ENCODE results near the gene RALGPS1.

Gene RALGPS1

GRCh38 chr9:127180457-127181314 is 266.1 kb downstream of the RALGPS1 start:
- no peak for DNase-seq

GRCh38 chr9:127181315-127181580 is 266.7 kb downstream of the RALGPS1 start:
- DNase-seq = no peak

GRCh38 chr9:127181595-127182190 is 267.1 kb downstream of the RALGPS1 start:
- DNase-seq = no peak

- DNase-seq = no peak
Observed at GRCh38 chr9:127182901-127183746, 268.5 kb downstream of the RALGPS1 start.

GRCh38 chr9:127183814-127184582 is 269.4 kb downstream of the RALGPS1 start:
- no peak for DNase-seq

- DNase-seq = no peak
Observed at GRCh38 chr9:127184641-127185040, 270.1 kb downstream of the RALGPS1 start.

GRCh38 chr9:127185181-127185580 is 270.6 kb downstream of the RALGPS1 start:
- no peak for DNase-seq

- DNase-seq = no peak
Observed at GRCh38 chr9:127185931-127186781, 271.6 kb downstream of the RALGPS1 start.

GRCh38 chr9:127186806-127187205 is 272.2 kb downstream of the RALGPS1 start:
- no peak for DNase-seq

GRCh38 chr9:127187231-127187956 is 272.8 kb downstream of the RALGPS1 start:
- no peak for DNase-seq

GRCh38 chr9:127188396-127188795 is 273.8 kb downstream of the RALGPS1 start:
- DNase-seq = no peak

- no peak for DNase-seq
Observed at GRCh38 chr9:127189628-127190027, 275.0 kb downstream of the RALGPS1 start.

GRCh38 chr9:127192744-127193143 is 278.2 kb downstream of the RALGPS1 start:
- no peak for DNase-seq

- DNase-seq = no peak
Observed at GRCh38 chr9:127193483-127193882, 278.9 kb downstream of the RALGPS1 start.

GRCh38 chr9:127194881-127195713 is 280.5 kb downstream of the RALGPS1 start:
- DNase-seq = no peak

- no peak for DNase-seq
Observed at GRCh38 chr9:127195976-127196825, 281.6 kb downstream of the RALGPS1 start.

GRCh38 chr9:127196826-127197145 is 282.2 kb downstream of the RALGPS1 start:
- DNase-seq = no peak

- no peak for DNase-seq
Observed at GRCh38 chr9:127197186-127197860, 282.7 kb downstream of the RALGPS1 start.

- no peak for DNase-seq
Observed at GRCh38 chr9:127197861-127198430, 283.4 kb downstream of the RALGPS1 start.

All from NCI-H2227 treated with DMSO at 0.1 percent for 48 hours (cell line).